DOHH2 (cell line): ENCODE results near the gene RIMS1.

Experiments used
- EZH2phosphoT487 ChIP-seq: fragments of 200-600 bp; sonication (generic); IDR thresholded peaks from 2 replicates; pipeline ENCODE4 v1.6.1; 2017; ENCODE audit warnings: borderline replicate concordance, mild to moderate bottlenecking, antibody characterized with exemption, low read length, moderate library complexity, mixed read lengths
- TF ChIP-seq, protein P1 (sequence below): fragments of 200-600 bp; sonication (generic); IDR thresholded peaks from one replicate; pipeline ENCODE4 v1.5.1; 2014; ENCODE audit warnings: antibody characterized with exemption, mild to moderate bottlenecking, low read depth, low read length; ENCODE audit not compliant: poor library complexity, severe bottlenecking

DNA sequence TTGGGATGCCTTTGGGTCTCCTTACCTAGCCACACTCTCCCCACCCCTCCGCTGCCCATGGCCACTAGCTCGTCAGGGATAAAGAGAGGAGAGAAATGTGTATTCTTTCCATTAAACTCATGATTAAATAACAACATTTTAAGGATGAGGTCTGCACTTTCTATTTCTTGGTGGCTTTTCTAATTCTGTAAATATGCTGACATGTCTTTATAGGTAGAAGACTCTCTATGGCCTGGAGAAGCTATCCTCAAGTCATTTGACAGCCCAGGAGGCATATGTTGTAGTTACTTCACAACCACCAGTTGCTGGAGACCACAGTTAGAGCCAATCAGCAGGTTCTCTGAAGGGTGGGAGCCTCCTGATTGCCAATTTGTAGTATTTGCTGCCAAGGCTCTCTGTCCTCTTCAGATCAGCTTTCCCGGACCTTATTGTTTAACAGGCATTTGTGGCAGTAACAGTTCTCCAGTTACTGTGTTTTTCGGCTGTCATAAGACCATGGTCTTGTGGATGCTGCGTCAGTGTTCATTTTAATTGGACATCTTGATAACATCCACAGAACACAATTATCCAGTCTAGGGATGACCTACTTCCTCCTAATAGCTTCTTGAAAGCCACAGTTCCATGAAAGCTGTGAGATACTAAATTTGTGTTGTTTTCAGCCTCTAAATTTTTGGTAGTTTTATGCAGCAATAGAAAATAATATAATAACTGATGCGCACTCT, 530.6 kb downstream of the RIMS1 start:
- TF ChIP-seq, protein P1, sequence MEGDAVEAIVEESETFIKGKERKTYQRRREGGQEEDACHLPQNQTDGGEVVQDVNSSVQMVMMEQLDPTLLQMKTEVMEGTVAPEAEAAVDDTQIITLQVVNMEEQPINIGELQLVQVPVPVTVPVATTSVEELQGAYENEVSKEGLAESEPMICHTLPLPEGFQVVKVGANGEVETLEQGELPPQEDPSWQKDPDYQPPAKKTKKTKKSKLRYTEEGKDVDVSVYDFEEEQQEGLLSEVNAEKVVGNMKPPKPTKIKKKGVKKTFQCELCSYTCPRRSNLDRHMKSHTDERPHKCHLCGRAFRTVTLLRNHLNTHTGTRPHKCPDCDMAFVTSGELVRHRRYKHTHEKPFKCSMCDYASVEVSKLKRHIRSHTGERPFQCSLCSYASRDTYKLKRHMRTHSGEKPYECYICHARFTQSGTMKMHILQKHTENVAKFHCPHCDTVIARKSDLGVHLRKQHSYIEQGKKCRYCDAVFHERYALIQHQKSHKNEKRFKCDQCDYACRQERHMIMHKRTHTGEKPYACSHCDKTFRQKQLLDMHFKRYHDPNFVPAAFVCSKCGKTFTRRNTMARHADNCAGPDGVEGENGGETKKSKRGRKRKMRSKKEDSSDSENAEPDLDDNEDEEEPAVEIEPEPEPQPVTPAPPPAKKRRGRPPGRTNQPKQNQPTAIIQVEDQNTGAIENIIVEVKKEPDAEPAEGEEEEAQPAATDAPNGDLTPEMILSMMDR, result no peak
- no peak for TF ChIP-seq EZH2phosphoT487
